NCI-H2029 (cell line): ENCODE measurements around the gene GZMB.
"Not testable (repeated sequence)": the region's sequence is repeated elsewhere in the genome, so short reads cannot be mapped to it uniquely, and the experiment has no call there.

ENCODE experiments used
- DNase-seq: peaks from one replicate; lab custom pipeline; 2025; lab: John Stamatoyannopoulos, UW

GZMB gene

DNA sequence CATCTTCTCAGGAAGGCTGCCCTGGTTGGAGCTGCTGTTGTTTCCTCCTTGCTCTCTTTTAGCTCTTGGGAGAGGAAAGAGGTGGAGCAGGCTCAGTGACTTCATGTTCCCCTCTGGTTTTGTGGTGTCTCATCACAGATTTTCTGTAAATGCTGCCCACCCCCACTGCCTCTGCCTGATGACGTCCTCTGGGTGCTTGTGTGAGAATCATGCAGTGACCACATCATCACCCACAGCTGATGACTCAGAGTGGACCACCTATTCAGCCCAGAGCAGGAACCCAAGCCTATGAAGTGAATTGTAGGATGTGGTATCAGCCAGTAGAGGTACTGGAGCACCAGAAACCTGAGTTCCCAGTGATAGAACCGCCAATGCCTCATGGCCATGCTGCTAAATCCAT lies at the start of gene GZMB:
Gene GZMB (minus strand): TSS at position 33 of the 400 bp plus-strand sequence. CDS start 30 bp downstream, at position 3.
- DNase-seq: no peak

- DNase-seq: no peak
Measured at GRCh38 chr14:24681056-24681455, 47.1 kb upstream of the GZMB start.

DNA sequence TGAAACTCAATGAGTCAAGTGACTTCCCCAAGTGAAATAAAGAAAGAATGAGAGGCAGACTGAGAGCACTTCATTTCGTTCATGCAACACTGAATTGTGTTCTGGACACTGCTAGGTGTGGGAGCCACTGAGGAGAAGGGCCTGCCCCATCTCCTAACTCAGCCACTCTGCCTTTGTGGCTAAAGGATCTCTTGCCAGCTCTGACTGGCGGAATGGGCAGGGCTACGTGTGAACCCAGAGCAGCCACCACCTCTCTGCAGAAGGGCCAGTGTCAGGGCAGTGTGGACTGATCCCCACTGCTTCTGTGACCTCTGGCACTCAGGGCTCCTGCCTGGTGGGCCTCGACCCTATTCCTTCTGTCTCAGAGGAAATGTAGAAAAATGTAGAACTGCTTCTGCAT lies 46.5 kb upstream of the GZMB start:
- DNase-seq: no peak

- no peak for DNase-seq
Measured at GRCh38 chr14:24679248-24679961, 45.4 kb upstream of the GZMB start.

- DNase-seq: peak; percentile 95
Measured at GRCh38 chr14:24678801-24679247, 44.8 kb upstream of the GZMB start.

- DNase-seq: no peak
Measured at GRCh38 chr14:24677956-24678355, 44.0 kb upstream of the GZMB start.

GRCh38 chr14:24674204-24674970 lies 40.4 kb upstream of the GZMB start:
- DNase-seq: no peak

DNA sequence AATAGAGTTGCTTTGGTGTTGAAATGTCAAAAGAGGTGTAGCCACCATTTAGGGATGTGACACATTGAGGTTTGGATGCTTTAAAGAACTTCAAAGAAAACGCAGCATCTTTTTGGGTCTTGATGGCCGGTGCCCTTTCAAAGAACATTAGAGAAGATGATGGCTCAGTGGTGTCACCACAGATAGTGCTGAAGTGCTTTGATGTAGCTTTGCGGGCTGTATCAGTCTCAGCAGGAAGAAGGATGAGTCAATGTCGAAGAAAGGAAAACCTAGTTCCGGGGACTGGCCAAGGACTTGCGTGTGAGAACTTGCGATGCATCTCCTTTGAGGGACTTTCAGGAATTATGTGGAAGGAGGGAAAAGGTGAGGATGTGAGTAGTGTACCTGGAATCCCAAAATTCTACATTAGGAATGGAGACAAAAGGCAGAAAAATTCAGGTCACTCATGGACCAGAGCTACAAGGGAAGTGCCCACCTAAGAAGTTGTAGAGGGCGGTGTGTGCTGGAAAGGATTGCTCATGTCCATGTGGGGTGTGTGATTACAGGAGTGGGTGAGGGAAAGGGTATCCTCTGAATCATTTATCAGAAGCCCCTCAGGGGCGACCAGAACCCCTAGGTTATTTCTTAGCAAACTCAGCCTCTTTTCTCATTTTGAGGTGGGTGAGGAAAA lies 39.7 kb upstream of the GZMB start:
- DNase-seq: no peak

DNA sequence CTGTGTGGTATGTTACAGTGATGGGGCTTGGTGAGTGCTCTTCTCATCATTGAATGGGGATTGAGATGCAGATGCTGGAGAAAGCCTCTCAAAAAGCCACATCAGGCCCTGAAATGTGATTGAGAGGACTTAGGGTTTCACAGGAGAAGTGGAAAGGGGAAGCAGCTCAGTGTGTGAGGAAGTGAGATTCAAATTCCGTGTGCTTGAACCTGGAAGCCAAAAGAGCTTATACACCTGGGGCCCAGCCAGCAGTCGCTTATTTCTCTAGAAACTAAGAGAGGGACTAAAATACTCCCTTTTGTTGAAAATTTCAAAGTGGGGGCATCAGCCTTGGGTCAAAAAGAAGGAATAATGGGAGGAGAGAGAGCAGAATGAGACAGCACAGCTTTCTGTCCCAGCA lies 39.1 kb upstream of the GZMB start:
- DNase-seq: no peak

- DNase-seq: no peak
Measured at GRCh38 chr14:24670594-24670993, 36.6 kb upstream of the GZMB start.

- DNase-seq: no peak
Measured at GRCh38 chr14:24669651-24670050, 35.7 kb upstream of the GZMB start.

DNA sequence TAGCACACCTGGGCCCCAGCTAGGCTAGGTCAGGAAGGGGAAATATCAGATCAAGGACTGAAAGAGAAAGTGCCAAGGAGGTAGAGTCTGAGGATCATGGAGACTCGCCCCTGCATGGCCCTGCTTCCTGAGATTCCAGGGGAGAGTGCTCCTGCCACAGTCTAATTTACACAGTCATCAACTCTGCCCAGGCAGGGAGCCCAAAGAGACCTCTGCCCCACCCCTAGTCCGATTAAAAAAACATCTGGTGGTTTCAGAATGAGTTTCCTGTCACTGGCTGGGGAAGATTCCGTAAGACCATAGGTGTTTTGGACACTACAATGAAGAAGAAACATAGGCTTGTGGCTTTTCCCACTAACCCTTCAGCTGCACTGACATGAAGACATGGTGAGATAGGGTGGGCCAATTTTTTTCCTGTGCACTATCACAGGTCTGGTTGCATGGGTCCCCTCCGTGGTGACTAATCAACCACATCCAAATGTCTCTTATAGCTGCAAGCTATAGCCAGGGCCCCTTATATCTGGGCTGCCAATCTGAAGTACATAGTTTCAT lies 31.5 kb upstream of the GZMB start:
- DNase-seq: no peak

DNA sequence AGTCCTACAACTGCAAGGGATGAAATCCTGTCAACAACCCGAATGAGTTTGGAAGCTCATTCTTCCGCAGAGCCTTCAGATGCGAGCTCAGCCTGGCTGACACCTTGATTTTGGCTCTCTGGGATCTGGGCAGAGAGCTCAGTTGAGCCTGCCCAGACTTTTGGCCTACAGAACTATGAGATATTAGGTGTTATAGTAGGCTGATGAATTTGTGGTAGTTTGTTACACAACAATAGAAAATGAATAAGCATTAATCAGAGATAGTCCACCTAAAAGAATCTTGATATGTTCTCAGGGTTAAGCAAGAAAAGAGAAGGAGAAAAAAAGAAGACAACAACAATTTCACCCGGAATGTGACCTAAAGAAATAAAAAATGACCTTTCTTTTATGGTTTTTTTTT lies 30.4 kb upstream of the GZMB start:
- no peak for DNase-seq

DNA sequence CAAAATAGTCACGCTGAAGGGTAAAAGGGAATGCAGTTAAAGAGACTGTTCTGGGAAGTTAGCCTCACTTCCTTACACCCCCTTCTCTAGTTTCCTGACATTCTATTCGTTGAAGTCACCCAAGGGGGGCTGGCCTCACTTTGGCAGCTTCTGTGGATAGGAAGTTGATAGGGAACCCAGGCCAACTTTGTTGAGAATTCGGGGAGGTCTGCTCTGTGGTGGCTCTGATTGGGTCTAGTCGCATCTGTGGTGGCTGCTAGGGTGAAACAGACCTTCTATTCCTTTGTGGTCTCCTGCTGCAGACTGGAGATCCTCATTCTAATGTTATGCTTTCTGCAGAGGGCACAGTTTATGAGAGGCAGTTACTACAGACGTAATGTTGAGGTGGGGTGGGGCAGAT lies 28.8 kb upstream of the GZMB start:
- DNase-seq: no peak

DNA sequence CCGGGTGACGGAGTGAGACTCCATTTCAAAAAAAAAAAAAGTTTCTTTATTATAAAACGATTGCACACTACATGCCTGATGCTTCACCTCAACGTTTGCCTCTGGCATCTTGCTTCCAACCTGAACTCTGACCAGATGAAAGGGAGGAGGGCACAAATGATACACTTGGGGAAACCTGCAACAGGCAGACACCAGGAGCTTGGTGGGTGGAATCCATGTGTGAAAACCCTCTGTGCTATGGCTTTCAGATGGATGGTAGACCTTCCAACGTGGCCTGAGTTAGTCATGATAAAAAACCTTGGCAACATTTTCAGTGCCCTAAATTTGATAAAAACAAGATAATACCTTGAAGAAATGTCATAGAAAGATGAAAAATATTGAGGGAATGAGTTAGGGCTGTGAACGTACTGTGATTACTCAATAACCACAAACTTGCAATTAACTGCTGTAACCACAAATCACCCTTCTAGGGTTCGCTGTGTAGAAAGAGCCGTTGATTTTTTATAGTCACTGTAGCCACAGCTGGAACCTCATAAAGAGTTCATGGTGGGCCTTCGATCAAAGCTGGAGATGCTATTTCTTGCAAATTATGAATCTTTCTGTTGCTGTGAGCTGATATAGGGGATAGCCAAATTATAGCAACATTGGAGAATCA lies 26.1 kb upstream of the GZMB start:
- DNase-seq: no peak

DNA sequence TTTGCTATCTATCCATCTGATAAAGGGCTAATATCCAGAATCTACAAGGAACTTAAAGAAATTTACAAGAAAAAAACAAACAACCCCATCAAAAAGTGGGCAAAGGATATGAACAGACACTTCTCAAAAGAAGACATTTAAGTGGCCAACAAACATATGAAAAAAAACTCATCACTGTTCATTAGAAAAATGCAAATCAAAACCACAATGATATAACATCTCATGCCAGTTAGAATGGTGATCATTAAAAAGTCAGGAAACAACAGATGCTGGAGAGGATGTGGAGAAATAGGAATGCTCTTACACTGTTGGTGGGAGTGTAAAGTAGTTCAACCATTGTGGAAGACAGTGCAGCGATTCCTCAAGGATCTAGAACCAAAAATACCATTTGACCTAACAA lies 14.4 kb upstream of the GZMB start:
- DNase-seq: not testable (repeated sequence)

DNA sequence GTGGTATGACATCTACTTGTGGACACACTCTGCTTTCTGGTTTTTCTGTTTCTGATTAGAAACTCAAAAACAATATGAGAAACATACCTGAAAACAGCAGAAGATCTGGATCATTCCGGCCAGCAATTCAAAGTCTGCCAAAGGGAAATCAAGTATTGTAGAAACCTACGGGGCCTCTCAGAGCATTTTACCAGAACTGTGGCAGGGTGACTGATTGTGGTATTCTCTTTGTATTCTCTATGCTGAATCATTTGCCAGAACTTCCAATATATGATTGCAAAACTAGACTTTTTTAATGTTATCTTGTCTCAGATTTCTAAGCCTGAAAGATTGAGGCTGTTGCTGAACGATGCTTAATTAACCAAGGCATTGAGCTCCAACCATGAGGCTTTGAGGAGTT lies 5.9 kb upstream of the GZMB start:
- no peak for DNase-seq

GRCh38 chr14:24639270-24639669 lies 5.3 kb upstream of the GZMB start:
- DNase-seq: no peak

- no peak for DNase-seq
Measured at GRCh38 chr14:24633353-24633752, 637 bp downstream of the GZMB start.

DNA sequence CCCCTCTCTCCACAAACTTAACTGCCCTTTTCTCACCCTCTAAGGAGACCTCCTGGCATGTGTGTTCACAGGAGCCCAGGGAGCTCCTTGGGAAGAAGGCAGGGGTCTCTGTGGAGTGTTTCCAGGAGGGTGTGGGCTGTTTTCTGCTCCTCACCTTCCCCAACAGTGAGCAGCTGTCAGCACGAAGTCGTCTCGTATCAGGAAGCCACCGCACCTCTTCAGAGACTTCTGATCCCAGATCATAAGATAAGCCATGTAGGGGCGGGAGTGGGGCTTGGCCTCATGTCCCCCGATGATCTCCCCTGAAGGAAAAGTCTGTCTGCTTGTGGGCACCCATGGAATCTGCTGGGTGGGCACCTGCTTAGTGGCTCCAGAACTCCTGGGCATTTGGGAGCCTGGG lies 1.2 kb downstream of the GZMB start:
- no peak for DNase-seq

DNA sequence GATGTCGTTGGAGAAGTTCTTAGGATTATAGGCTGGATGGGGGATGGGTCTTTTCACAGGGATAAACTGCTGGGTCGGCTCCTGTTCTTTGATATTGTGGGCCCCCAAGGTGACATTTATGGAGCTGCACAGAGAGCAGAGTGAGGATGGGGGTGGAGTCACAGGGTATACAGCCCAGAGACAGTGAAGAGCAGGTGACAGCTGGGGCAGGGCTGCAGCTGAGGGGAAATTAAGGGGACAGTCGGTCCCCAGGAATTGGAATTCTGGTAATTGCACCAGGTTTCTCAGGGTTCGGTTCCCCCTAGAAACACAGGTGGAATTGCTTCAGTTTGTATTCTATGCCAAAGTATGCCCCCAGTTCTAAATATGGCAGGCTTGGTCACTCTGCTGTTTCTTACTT lies 1.7 kb downstream of the GZMB start:
- DNase-seq: no peak

DNA sequence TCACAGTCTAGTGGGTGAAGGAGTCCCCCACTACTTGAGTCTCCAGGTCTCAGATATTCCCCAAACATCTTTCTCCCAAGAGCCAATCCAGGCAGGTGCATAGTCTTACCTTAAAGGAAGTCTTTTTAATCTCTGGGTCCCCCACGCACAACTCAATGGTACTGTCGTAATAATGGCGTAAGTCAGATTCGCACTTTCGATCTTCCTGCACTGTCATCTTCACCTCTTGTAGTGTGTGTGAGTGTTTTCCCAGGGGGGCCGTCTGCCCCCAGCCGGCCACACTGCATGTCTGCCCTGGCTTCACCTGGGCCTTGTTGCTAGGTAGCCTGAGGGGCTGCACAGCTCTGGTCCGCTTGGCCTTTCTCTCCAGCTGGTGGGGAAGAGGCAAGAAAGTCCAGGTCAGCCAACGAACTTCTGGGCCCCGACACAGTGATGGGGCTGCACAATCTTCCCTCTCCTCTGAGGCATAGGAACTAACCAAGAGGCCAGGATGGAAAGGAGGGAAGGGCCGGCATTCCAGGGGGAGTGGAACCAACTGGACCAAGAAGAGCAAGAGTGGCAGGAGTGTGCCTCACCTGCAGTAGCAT lies 2.1 kb downstream of the GZMB start:
- no peak for DNase-seq
